ENCODE measurements around the gene TAF4.

TAF4 gene

DNA sequence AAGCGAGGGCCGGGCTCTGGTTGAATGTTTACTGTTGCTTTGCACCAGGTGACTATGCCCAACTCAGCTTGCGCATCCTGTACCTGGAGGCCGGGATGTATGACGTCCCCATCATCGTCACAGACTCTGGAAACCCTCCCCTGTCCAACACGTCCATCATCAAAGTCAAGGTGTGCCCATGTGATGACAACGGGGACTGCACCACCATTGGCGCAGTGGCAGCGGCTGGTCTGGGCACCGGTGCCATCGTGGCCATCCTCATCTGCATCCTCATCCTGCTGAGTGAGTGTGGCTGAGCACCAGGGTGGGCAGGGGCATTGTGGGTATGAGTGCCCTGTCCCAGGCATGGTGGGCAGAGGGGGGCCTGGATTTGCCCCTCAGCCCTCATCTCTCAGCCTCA, 136.1 kb downstream of the TAF4 start:
- DNase-seq = no peak

DNA sequence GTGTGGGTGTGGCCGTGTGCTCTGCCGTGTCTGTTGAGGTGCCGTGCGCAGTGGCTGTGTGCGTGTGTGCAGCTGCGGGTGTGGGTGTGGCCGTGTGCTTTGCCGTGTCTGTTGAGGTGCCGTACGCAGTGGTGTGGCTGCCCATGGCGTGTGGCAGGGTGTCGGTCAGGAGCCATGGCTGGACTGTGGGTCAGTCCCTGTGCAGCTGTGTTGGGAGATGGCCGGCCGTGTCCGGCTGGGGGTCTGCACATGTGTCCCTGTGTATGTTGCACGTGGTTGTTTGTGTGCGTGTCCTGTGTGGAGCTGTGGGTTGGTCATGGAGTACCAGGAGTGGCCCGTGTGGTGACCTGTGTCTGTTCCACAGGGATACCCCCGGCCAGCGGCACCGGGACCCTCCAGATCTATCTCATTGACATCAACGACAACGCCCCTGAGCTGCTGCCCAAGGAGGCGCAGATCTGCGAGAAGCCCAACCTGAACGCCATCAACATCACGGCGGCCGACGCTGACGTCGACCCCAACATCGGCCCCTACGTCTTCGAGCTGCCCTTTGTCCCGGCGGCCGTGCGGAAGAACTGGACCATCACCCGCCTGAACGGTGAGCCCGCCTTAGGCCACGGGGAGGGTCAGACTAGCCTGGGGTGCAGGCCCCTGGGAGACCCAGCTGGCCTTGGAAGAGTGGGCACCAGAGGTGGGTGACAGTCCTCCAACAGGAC, 137.7 kb downstream of the TAF4 start:
- DNase-seq = no peak

DNA sequence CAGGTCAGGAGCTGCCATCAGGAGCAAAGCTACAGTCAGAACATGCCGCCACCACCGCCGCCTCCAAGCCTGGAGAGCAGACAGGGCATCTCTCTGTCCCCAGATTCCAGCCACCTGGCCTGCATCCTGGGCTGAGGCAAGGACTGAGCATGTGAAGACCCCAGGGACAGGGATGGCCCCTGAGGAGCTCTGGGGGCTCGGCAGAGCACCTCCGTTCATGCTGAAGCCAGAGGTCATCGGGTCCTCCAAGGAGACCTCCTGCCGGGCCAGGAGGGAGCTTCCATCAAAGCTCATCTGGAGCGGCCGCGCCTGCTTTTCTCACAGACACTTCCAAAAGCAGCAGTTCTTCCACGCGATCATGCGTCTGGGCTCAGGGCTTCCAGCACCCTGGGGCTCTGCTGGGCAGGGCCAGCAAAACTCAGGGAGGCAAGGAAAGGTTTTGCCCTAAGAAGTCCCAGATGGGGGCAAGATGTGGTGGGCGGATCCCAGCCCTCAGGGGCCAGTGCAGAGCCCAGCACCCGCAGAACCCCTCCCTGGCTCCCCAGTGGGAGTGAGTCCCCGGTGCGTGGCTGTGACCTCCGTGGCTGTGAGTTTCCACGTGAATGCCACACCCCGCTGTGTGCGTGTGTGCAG, 138.4 kb downstream of the TAF4 start:
- no peak for DNase-seq

DNA sequence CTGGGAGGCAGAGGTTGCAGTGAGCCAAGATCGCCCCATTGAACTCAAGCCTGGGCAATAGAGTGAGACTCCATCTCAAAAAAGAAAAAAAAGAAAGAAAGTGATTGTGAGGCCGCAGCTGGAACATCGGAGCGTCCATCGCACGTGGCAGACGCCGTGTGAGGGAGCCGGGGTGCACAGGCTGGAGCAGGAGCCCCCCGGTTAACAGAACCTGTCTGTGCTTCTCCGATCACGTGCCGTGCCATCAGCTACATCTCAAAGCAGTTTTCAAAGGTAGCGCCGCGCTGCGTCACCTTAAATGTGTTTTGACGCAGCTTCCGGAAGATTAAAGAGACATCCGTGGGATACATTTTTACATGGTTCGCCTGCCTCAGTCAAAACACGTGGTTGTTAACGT, 138.9 kb downstream of the TAF4 start:
- no peak for DNase-seq

DNA sequence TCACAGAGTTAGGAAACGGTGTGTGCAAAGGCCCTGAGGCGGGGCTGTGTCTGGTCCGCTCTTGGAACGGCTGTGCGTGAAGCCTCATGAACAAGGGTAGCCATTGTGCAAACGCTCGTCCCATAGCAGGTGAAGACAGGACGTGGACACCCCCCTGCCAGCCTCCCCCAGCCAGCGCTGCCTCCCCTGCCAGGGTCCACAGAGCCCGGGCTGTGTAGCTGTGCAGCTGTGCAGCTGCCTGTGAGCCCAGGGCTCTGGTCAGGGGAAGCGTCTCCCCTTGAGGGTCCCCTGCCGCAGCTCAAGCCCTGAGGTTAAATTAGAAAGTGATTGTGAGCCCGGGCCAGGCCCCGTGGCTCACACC, 139.4 kb downstream of the TAF4 start:
- no peak for DNase-seq

DNA sequence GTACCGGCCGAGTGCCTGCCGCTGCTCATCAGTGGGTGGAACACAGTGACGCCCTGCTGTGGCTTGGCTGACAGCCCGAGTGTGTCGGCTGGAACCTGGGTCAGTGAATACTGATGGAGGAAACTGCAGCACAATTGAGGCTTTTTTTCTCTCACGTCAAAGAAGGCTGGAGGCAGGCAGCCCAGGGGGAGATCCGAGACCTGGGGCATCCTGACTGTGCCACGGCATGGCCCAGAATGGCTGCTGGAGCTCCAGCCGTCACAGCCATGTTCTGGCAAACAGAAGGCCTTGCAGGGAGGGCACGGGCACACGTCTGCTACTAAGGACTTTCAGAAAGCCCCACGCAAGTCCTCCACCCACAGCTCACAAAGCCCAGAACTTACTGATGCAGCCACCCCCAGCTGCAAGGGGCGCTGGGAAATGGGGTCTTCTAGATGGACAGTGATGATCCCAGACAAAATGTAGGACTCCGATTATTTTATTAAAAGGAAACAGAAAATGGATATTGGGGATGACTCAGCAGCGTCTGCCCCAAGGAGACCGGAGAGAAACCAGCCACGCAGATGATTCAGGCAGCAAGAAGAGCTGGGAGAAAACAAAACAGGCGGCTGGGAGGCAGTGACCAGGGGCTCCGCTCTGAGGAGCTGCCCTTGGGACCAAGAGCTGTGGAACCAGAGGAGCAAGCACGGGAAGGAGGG, 140.0 kb downstream of the TAF4 start:
- DNase-seq = peak; percentile 34

DNA sequence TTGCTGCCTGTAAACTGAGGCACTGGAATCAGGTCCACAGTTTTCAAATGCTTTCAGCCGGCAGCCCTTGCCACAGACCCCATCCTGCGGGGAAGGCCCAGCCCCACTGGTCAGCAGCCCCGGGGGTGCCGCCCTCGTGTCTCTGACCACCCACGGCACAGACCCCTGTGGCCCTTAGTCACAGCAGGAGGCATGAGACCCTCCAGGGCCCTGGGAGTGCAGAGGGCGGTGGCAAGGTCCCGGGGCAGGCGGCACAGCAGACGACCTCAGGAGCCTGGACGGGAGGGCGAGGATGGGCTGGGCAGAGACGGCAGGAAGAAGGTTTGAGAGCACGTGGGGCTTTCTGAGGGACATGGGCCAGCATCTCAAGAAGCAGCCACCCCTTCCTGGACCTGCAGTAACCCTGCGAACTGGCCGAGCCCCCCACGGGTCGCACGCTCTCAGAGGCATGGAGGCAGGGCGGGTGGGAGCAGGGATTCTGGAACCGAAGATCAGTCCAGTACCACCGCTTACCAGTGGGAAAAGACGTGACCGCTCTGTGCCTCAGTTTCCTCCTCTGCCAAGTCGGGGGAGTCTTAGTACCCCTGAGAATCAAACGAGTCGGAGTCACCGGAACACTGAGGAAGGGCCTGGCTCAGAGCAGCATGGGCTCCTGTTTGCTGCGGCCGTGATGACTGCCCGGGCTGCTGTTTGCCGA, 140.7 kb downstream of the TAF4 start:
- no peak for DNase-seq

All from DMS153 (cell line).